ENCODE data around the gene S100Z.
"Not testable (repeated sequence)": the region's sequence is repeated elsewhere in the genome, so short reads cannot be mapped to it uniquely, and the experiment has no call there.

DNA sequence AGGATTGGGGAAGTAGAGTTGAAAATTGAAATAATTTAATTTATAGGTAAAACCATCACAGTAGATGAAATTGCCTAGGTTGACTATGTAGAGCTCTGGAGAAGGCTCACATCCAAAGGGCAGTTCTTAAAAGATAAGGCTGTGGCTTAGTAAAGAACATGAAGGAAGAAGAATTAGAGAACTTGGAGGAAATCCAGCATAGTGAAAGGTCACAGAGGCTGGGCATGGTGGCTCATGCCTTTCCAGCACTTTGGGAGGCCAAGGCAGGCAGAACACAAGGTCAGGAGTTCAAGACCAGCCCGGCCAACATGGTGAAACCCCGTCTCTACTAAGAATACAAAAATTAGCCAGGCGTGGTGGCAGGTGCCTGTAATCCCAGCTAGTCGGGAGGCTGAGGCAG is 7.0 kb downstream of the S100Z start:
- TF ChIP-seq, protein P1, sequence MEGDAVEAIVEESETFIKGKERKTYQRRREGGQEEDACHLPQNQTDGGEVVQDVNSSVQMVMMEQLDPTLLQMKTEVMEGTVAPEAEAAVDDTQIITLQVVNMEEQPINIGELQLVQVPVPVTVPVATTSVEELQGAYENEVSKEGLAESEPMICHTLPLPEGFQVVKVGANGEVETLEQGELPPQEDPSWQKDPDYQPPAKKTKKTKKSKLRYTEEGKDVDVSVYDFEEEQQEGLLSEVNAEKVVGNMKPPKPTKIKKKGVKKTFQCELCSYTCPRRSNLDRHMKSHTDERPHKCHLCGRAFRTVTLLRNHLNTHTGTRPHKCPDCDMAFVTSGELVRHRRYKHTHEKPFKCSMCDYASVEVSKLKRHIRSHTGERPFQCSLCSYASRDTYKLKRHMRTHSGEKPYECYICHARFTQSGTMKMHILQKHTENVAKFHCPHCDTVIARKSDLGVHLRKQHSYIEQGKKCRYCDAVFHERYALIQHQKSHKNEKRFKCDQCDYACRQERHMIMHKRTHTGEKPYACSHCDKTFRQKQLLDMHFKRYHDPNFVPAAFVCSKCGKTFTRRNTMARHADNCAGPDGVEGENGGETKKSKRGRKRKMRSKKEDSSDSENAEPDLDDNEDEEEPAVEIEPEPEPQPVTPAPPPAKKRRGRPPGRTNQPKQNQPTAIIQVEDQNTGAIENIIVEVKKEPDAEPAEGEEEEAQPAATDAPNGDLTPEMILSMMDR (IDR thresholded peaks at IDR 0.05) = not testable (repeated sequence)
- TF ChIP-seq SIN3A (IDR thresholded peaks at IDR 0.05; ENCODE audit: borderline replicate concordance, insufficient read depth, low read depth, low read length); POLR2AphosphoS5 (IDR thresholded peaks at IDR 0.05; ENCODE audit: low read depth, low read length): not testable (repeated sequence)
- TF ChIP-seq, protein P2, sequence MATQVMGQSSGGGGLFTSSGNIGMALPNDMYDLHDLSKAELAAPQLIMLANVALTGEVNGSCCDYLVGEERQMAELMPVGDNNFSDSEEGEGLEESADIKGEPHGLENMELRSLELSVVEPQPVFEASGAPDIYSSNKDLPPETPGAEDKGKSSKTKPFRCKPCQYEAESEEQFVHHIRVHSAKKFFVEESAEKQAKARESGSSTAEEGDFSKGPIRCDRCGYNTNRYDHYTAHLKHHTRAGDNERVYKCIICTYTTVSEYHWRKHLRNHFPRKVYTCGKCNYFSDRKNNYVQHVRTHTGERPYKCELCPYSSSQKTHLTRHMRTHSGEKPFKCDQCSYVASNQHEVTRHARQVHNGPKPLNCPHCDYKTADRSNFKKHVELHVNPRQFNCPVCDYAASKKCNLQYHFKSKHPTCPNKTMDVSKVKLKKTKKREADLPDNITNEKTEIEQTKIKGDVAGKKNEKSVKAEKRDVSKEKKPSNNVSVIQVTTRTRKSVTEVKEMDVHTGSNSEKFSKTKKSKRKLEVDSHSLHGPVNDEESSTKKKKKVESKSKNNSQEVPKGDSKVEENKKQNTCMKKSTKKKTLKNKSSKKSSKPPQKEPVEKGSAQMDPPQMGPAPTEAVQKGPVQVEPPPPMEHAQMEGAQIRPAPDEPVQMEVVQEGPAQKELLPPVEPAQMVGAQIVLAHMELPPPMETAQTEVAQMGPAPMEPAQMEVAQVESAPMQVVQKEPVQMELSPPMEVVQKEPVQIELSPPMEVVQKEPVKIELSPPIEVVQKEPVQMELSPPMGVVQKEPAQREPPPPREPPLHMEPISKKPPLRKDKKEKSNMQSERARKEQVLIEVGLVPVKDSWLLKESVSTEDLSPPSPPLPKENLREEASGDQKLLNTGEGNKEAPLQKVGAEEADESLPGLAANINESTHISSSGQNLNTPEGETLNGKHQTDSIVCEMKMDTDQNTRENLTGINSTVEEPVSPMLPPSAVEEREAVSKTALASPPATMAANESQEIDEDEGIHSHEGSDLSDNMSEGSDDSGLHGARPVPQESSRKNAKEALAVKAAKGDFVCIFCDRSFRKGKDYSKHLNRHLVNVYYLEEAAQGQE (IDR thresholded peaks at IDR 0.05; ENCODE audit: insufficient read depth in 1 of 2, low read depth in 2 of 2, low read length in 1 of 2) = not testable (repeated sequence)

Measured in Panc1 (cell line).